WTC11 (cell line): ENCODE measurements around the gene SPRY1.

Experiments used
- ARID4B ChIP-seq: sonication (generic); formaldehyde crosslinking; IDR thresholded peaks from 2 replicates; pipeline ENCODE4 v1.8.0; 2023; ENCODE audit warnings: missing genetic modification reagents, mild to moderate bottlenecking, borderline replicate concordance
- CREB1 ChIP-seq: sonication (generic); formaldehyde crosslinking; IDR thresholded peaks from 2 replicates; pipeline ENCODE4 v1.8.0; 2023; ENCODE audit warnings: mild to moderate bottlenecking, missing genetic modification reagents
- CREM ChIP-seq: sonication (generic); formaldehyde crosslinking; IDR thresholded peaks from 2 replicates; pipeline ENCODE4 v1.8.1; 2022; ENCODE audit warnings: mild to moderate bottlenecking, missing genetic modification reagents, moderate library complexity
- ELF4 ChIP-seq: sonication (generic); formaldehyde crosslinking; IDR thresholded peaks from 2 replicates; pipeline ENCODE4 v1.8.1; 2022; ENCODE audit warnings: low read depth, mild to moderate bottlenecking, moderate library complexity, missing genetic modification reagents
- NFE2L1 ChIP-seq: sonication (generic); formaldehyde crosslinking; IDR thresholded peaks from 2 replicates; pipeline ENCODE4 v1.8.1; 2023; ENCODE audit warnings: missing genetic modification reagents
- NR2C2 ChIP-seq: sonication (generic); formaldehyde crosslinking; IDR thresholded peaks from 2 replicates; pipeline ENCODE4 v1.8.0; 2022; ENCODE audit warnings: mild to moderate bottlenecking, missing genetic modification reagents
- OVOL2 ChIP-seq: fragments of 250-450 bp; sonication (Bioruptor Pico); IDR thresholded peaks from 2 replicates; pipeline ENCODE4 v1.9.0; 2021; ENCODE audit warnings: mild to moderate bottlenecking, borderline replicate concordance
- TEAD4 ChIP-seq: sonication (generic); formaldehyde crosslinking; IDR thresholded peaks from 2 replicates; pipeline ENCODE4 v1.8.0; 2022; ENCODE audit warnings: mild to moderate bottlenecking, missing genetic modification reagents
- TF ChIP-seq, protein P1 (sequence below): sonication (generic); formaldehyde crosslinking; conservative IDR thresholded peaks from 2 replicates; pipeline ENCODE4 v1.8.1; 2023; ENCODE audit warnings: mild to moderate bottlenecking, low read depth, missing genetic modification reagents, moderate library complexity
- TF ChIP-seq, protein P2 (sequence below): fragments of 200-600 bp; IDR thresholded peaks from 2 replicates; pipeline ENCODE4 v1.8.0; 2022; ENCODE audit warnings: antibody characterized with exemption
- TF ChIP-seq, protein P3 (sequence below): sonication (generic); formaldehyde crosslinking; IDR thresholded peaks from 2 replicates; pipeline ENCODE4 v1.8.1; 2022; ENCODE audit warnings: low read depth, missing genetic modification reagents, borderline replicate concordance

GRCh38 chr4:123417813-123418212 lies 21.2 kb downstream of the SPRY1 start:
- TF ChIP-seq, protein P1, sequence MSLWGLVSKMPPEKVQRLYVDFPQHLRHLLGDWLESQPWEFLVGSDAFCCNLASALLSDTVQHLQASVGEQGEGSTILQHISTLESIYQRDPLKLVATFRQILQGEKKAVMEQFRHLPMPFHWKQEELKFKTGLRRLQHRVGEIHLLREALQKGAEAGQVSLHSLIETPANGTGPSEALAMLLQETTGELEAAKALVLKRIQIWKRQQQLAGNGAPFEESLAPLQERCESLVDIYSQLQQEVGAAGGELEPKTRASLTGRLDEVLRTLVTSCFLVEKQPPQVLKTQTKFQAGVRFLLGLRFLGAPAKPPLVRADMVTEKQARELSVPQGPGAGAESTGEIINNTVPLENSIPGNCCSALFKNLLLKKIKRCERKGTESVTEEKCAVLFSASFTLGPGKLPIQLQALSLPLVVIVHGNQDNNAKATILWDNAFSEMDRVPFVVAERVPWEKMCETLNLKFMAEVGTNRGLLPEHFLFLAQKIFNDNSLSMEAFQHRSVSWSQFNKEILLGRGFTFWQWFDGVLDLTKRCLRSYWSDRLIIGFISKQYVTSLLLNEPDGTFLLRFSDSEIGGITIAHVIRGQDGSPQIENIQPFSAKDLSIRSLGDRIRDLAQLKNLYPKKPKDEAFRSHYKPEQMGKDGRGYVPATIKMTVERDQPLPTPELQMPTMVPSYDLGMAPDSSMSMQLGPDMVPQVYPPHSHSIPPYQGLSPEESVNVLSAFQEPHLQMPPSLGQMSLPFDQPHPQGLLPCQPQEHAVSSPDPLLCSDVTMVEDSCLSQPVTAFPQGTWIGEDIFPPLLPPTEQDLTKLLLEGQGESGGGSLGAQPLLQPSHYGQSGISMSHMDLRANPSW, result no peak
- TF ChIP-seq NFE2L1 (CRISPR knock-in tag), result no peak
- TF ChIP-seq TEAD4, result no peak
- TF ChIP-seq, protein P2, sequence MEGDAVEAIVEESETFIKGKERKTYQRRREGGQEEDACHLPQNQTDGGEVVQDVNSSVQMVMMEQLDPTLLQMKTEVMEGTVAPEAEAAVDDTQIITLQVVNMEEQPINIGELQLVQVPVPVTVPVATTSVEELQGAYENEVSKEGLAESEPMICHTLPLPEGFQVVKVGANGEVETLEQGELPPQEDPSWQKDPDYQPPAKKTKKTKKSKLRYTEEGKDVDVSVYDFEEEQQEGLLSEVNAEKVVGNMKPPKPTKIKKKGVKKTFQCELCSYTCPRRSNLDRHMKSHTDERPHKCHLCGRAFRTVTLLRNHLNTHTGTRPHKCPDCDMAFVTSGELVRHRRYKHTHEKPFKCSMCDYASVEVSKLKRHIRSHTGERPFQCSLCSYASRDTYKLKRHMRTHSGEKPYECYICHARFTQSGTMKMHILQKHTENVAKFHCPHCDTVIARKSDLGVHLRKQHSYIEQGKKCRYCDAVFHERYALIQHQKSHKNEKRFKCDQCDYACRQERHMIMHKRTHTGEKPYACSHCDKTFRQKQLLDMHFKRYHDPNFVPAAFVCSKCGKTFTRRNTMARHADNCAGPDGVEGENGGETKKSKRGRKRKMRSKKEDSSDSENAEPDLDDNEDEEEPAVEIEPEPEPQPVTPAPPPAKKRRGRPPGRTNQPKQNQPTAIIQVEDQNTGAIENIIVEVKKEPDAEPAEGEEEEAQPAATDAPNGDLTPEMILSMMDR, result no peak
- TF ChIP-seq CREM (CRISPR knock-in tag), result no peak
- TF ChIP-seq, protein P3, sequence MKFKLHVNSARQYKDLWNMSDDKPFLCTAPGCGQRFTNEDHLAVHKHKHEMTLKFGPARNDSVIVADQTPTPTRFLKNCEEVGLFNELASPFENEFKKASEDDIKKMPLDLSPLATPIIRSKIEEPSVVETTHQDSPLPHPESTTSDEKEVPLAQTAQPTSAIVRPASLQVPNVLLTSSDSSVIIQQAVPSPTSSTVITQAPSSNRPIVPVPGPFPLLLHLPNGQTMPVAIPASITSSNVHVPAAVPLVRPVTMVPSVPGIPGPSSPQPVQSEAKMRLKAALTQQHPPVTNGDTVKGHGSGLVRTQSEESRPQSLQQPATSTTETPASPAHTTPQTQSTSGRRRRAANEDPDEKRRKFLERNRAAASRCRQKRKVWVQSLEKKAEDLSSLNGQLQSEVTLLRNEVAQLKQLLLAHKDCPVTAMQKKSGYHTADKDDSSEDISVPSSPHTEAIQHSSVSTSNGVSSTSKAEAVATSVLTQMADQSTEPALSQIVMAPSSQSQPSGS, result no peak
- no peak for TF ChIP-seq OVOL2 (CRISPR knock-in tag)
- no peak for TF ChIP-seq ELF4
- no peak for TF ChIP-seq NR2C2 (CRISPR knock-in tag)
- no peak for TF ChIP-seq CREB1 (CRISPR knock-in tag)
- TF ChIP-seq ARID4B, result no peak
